MM.1S (cell line): ENCODE results near the gene LRRC4B.

ENCODE experiments used
- DNase-seq: peaks from one replicate; pipeline ENCODE4 v3.0.0-alpha.2; 2015
- H2AFZ ChIP-seq: fragments of 300-600 bp; sonication (generic); 2 replicates; pipeline ENCODE4 v1.6.0; 2016; ENCODE audit warnings: antibody characterized with exemption, low read length
- H3F3A ChIP-seq: fragments of 300-600 bp; sonication (generic); 2 replicates; pipeline ENCODE4 v1.6.1; 2016; ENCODE audit warnings: mild to moderate bottlenecking, antibody characterized with exemption, low read length, moderate library complexity, mixed read lengths; ENCODE audit not compliant: insufficient read depth
- H3K27ac ChIP-seq: fragments of 300-600 bp; sonication (generic); 2 replicates; pipeline ENCODE4 v1.5.1; 2016; ENCODE audit warnings: mild to moderate bottlenecking, low read length
- H3K27me3 ChIP-seq: fragments of 300-600 bp; sonication (generic); replicated peaks from 2 replicates; pipeline ENCODE4 v1.6.0; 2016; ENCODE audit warnings: low read length; ENCODE audit not compliant: insufficient read depth
- H3K36me3 ChIP-seq: fragments of 300-600 bp; sonication (generic); replicated peaks from 2 replicates; pipeline ENCODE4 v1.6.1; 2016; ENCODE audit warnings: mild to moderate bottlenecking, low read length, mixed read lengths; ENCODE audit not compliant: insufficient read depth
- H3K4me1 ChIP-seq: fragments of 300-600 bp; sonication (generic); 2 replicates; pipeline ENCODE4 v1.6.1; 2016; ENCODE audit warnings: low read length, mixed read lengths
- H3K4me2 ChIP-seq: fragments of 300-600 bp; sonication (generic); 2 replicates; pipeline ENCODE4 v1.6.0; 2016; ENCODE audit warnings: low read depth, low read length
- H3K4me3 ChIP-seq: fragments of 300-600 bp; sonication (generic); 2 replicates; pipeline ENCODE4 v1.5.1; 2016; ENCODE audit warnings: low read length, mixed read lengths
- H3K79me2 ChIP-seq: fragments of 300-600 bp; sonication (generic); 2 replicates; pipeline ENCODE4 v1.6.1; 2016; ENCODE audit warnings: mixed run types, low read length, mixed read lengths
- H3K9ac ChIP-seq: fragments of 300-600 bp; sonication (generic); 2 replicates; pipeline ENCODE4 v1.6.1; 2016; ENCODE audit warnings: low read length, mixed read lengths
- H3K9me2 ChIP-seq: fragments of 300-600 bp; sonication (generic); replicated peaks from 2 replicates; pipeline ENCODE4 v1.6.1; 2016; ENCODE audit warnings: mild to moderate bottlenecking, low read length, mixed read lengths; ENCODE audit not compliant: insufficient read depth
- H3K9me3 ChIP-seq: fragments of 300-600 bp; sonication (generic); replicated peaks from 2 replicates; pipeline ENCODE4 v1.6.1; 2016; ENCODE audit warnings: mild to moderate bottlenecking, low read length, mixed read lengths; ENCODE audit not compliant: insufficient read depth
- H4K20me1 ChIP-seq: fragments of 300-600 bp; sonication (generic); 2 replicates; pipeline ENCODE4 v1.6.1; 2016; ENCODE audit warnings: mild to moderate bottlenecking, low read length, moderate library complexity, mixed read lengths; ENCODE audit not compliant: insufficient read depth
- CTCF ChIP-seq: fragments of 300-600 bp; sonication (generic); IDR thresholded peaks from 2 replicates; pipeline ENCODE4 v1.5.1; 2016; ENCODE audit warnings: antibody characterized with exemption, low read length, mixed read lengths
- EZH2 ChIP-seq: fragments of 300-600 bp; sonication (generic); optimal IDR thresholded peaks from 2 replicates; pipeline ENCODE3; 2017; ENCODE audit warnings: low read depth, mild to moderate bottlenecking, antibody characterized with exemption, low read length, mixed read lengths
- EZH2phosphoT487 ChIP-seq: fragments of 300-600 bp; sonication (generic); IDR thresholded peaks from 2 replicates; pipeline ENCODE4 v1.6.1; 2018; ENCODE audit warnings: antibody characterized with exemption, low read length

Gene LRRC4B

GRCh38 chr19:50536662-50537305 is 31.5 kb downstream of the LRRC4B start:
- no peaks in the 10 kb centered on the region for H4K20me1 ChIP-seq
- no peaks in the 10 kb centered on the region for H3F3A ChIP-seq
- TF ChIP-seq EZH2phosphoT487 (no peak), EZH2 (no peak), CTCF (peak; percentile 18; the same call in 1 of the 2 replicates)
- H3K27ac ChIP-seq = no peak overlapping the region
- H3K4me2 ChIP-seq = no peak overlapping the region
- H3K9me3 ChIP-seq = no peaks in the 10 kb centered on the region
- peaks cover 89% of the 10 kb centered on the region for H3K27me3 ChIP-seq
- H3K4me3 ChIP-seq = no peak overlapping the region
- H3K9me2 ChIP-seq = no peaks in the 10 kb centered on the region
- H3K4me1 ChIP-seq = no peaks in the 10 kb centered on the region
- no peaks in the 10 kb centered on the region for H3K79me2 ChIP-seq
- no peak overlapping the region for H3K9ac ChIP-seq
- DNase-seq = no peak
- no peak overlapping the region for H2AFZ ChIP-seq
- no peaks in the 10 kb centered on the region for H3K36me3 ChIP-seq

- TF ChIP-seq EZH2 (no peak), EZH2phosphoT487 (no peak), CTCF (no peak)
- H3K9me2 ChIP-seq = no peaks in the 10 kb centered on the region
These were observed 32.5 kb downstream of the LRRC4B start for GRCh38 chr19:50535672-50536187.

GRCh38 chr19:50534478-50534877 is 33.8 kb downstream of the LRRC4B start:
- no peaks in the 10 kb centered on the region for H3K9me2 ChIP-seq
- H4K20me1 ChIP-seq = no peaks in the 10 kb centered on the region
- DNase-seq = no peak
- TF ChIP-seq CTCF (no peak), EZH2phosphoT487 (no peak), EZH2 (no peak)
- H3K4me3 ChIP-seq = no peak overlapping the region
- no peaks in the 10 kb centered on the region for H3K4me1 ChIP-seq
- no peak overlapping the region for H2AFZ ChIP-seq
- no peaks in the 10 kb centered on the region for H3F3A ChIP-seq
- H3K79me2 ChIP-seq = no peaks in the 10 kb centered on the region
- no peak overlapping the region for H3K27ac ChIP-seq
- no peak overlapping the region for H3K4me2 ChIP-seq
- H3K9me3 ChIP-seq = no peaks in the 10 kb centered on the region
- H3K27me3 ChIP-seq = peaks cover 92% of the 10 kb centered on the region
- no peaks in the 10 kb centered on the region for H3K36me3 ChIP-seq
- H3K9ac ChIP-seq = no peak overlapping the region

More at GRCh38 chr19:50535672-50536187, 32.5 kb downstream of the LRRC4B start:
- Histone ChIP-seq H3K4me1 (no peaks in the 10 kb centered on the region), H3K4me3 (no peak overlapping the region), H4K20me1 (no peaks in the 10 kb centered on the region), H3K36me3 (no peaks in the 10 kb centered on the region), H3K9ac (no peak overlapping the region), H3K27ac (no peak overlapping the region), H3F3A (no peaks in the 10 kb centered on the region), H3K4me2 (no peak overlapping the region), H2AFZ (no peak overlapping the region), H3K27me3 (peaks cover 92% of the 10 kb centered on the region), H3K79me2 (no peaks in the 10 kb centered on the region), H3K9me3 (no peaks in the 10 kb centered on the region)
- no peak for DNase-seq
